ENCODE data around the gene NEK4. TPM values are rescaled to one million over a fixed set of nuclear protein-coding genes. Genes with fewer than 3 reads are reported as not detected.

NEK4 gene
- total and polyA plus RNA-seq, 2 of the 13 experiments (the other 11 are each of a cell fraction or from before 2014, with no cell fraction given), result 16.5 to 38.0 TPM

GRCh38 chr3:52792413-52792812 is 21.7 kb upstream of the NEK4 start:
- no TSS peak for BruUV-seq (replicated peaks)
- ChIA-PET CTCF (ENCODE audit: low intra/inter-chr PET ratio, low total read pairs) (interaction anchor here (1.0 kb wide), 1 partner anchor 49 kb away, joined by 3 read pairs; no protein-coding TSS in a partner anchor), POLR2A (interaction anchor here (1.0 to 10.9 kb wide), 7 partner anchors 13 to 337 kb away, joined by 3 to 466 read pairs (median 5); partner anchors contain the start of genes ITIH1, NEK4 and RFT1)
- peak; percentile 65 for ATAC-seq
- peak; percentile 88 for FAIRE-seq
- Histone ChIP-seq H3K9me3 (ENCODE audit: low read length) (no peaks in the 10 kb centered on the region), H3K9ac (ENCODE audit: insufficient read depth, low read depth, low read length) (0 out of 2 replicates have a peak overlapping the region, but pooled peaks have one; percentile 6), H3K4me1 (ENCODE audit: insufficient read depth, low read length) (peaks cover 100% of the 10 kb centered on the region), H3K27ac (ENCODE audit: extremely low read length, insufficient read depth, low read length) (peak overlapping the region; percentile 9), H3K36me3 (replicated peaks in 1 of 2; ENCODE audit: control insufficient read depth in 1 of 2, insufficient read depth in 2 of 2, low read length in 2 of 2) (peaks cover 7 to 15% of the 10 kb centered on the region in 2 experiments; a peak in 3 of 5 replicates), H2AFZ (ENCODE audit: low read length) (no peak overlapping the region), H4K20me1 (ENCODE audit: insufficient read depth, low read length) (no peaks in the 10 kb centered on the region), H3K27me3 (ENCODE audit: control insufficient read depth in 1 of 2, insufficient read depth in 2 of 2, low read length in 2 of 2) (no peaks in the 10 kb centered on the region), H3K4me3 (replicated peaks in 1 of 3; ENCODE audit: insufficient read depth in 1 of 3, low read depth in 2 of 3, low read length in 3 of 3) (no peak overlapping the region), H3K79me2 (ENCODE audit: insufficient read depth, low read length) (peaks cover 4% of the 10 kb centered on the region), H3K4me2 (ENCODE audit: low read depth, low read length) (peak overlapping the region; percentile 8)
- in situ Hi-C loops (cut with HindIII; ENCODE audit: extremely low pct_ligation_motif_present, low pct_unique_long_range_greater_than_20kb), result no loop called here
- 30% methylated on average over 5 of the region's 7 CpGs for WGBS (ENCODE audit: low lambda C conversion rate)
- DNase-seq (ENCODE audit: low spot score), result peak; percentile 58
- intact Hi-C loops (cut with micrococcal nuclease; ENCODE audit: unreplicated experiment), result no loop called here
- TF ChIP-seq, protein P1, sequence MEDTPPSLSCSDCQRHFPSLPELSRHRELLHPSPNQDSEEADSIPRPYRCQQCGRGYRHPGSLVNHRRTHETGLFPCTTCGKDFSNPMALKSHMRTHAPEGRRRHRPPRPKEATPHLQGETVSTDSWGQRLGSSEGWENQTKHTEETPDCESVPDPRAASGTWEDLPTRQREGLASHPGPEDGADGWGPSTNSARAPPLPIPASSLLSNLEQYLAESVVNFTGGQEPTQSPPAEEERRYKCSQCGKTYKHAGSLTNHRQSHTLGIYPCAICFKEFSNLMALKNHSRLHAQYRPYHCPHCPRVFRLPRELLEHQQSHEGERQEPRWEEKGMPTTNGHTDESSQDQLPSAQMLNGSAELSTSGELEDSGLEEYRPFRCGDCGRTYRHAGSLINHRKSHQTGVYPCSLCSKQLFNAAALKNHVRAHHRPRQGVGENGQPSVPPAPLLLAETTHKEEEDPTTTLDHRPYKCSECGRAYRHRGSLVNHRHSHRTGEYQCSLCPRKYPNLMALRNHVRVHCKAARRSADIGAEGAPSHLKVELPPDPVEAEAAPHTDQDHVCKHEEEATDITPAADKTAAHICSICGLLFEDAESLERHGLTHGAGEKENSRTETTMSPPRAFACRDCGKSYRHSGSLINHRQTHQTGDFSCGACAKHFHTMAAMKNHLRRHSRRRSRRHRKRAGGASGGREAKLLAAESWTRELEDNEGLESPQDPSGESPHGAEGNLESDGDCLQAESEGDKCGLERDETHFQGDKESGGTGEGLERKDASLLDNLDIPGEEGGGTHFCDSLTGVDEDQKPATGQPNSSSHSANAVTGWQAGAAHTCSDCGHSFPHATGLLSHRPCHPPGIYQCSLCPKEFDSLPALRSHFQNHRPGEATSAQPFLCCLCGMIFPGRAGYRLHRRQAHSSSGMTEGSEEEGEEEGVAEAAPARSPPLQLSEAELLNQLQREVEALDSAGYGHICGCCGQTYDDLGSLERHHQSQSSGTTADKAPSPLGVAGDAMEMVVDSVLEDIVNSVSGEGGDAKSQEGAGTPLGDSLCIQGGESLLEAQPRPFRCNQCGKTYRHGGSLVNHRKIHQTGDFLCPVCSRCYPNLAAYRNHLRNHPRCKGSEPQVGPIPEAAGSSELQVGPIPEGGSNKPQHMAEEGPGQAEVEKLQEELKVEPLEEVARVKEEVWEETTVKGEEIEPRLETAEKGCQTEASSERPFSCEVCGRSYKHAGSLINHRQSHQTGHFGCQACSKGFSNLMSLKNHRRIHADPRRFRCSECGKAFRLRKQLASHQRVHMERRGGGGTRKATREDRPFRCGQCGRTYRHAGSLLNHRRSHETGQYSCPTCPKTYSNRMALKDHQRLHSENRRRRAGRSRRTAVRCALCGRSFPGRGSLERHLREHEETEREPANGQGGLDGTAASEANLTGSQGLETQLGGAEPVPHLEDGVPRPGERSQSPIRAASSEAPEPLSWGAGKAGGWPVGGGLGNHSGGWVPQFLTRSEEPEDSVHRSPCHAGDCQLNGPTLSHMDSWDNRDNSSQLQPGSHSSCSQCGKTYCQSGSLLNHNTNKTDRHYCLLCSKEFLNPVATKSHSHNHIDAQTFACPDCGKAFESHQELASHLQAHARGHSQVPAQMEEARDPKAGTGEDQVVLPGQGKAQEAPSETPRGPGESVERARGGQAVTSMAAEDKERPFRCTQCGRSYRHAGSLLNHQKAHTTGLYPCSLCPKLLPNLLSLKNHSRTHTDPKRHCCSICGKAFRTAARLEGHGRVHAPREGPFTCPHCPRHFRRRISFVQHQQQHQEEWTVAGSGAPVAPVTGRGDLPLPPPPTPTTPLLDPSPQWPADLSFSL (CRISPR knock-in tag; IDR thresholded peaks at IDR 0.05), result no peak
- TF ChIP-seq FIP1L1 (IDR thresholded peaks at IDR 0.05; ENCODE audit: borderline replicate concordance, insufficient read depth, low read depth, low read length), result no peak
- TF ChIP-seq ZNF143 (CRISPR knock-in tag; IDR thresholded peaks at IDR 0.05), result peak; percentile 23; the same call in 1 of the 2 replicates
- no peak for TF ChIP-seq ZBTB44 (CRISPR knock-in tag; IDR thresholded peaks at IDR 0.05)
- TF ChIP-seq JUNB (CRISPR knock-in tag; IDR thresholded peaks at IDR 0.05; ENCODE audit: borderline replicate concordance), result no peak
- peak; percentile 43; the same call in 1 of the 2 replicates for TF ChIP-seq RXRB (CRISPR knock-in tag; IDR thresholded peaks at IDR 0.05; ENCODE audit: borderline replicate concordance)
- 0 out of 2 replicates have a peak, but pooled peaks have one; percentile 26 for TF ChIP-seq HDAC1 (CRISPR knock-in tag; IDR thresholded peaks at IDR 0.05)
- TF ChIP-seq ZBTB46 (CRISPR knock-in tag; IDR thresholded peaks at IDR 0.05; ENCODE audit: borderline replicate concordance), result no peak
- no peak for TF ChIP-seq HDAC6 (IDR thresholded peaks at IDR 0.05; ENCODE audit: low read depth, low read length)
- TF ChIP-seq, protein P2, sequence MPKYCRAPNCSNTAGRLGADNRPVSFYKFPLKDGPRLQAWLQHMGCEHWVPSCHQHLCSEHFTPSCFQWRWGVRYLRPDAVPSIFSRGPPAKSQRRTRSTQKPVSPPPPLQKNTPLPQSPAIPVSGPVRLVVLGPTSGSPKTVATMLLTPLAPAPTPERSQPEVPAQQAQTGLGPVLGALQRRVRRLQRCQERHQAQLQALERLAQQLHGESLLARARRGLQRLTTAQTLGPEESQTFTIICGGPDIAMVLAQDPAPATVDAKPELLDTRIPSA (CRISPR knock-in tag; IDR thresholded peaks at IDR 0.05; ENCODE audit: borderline replicate concordance), result no peak
- TF ChIP-seq, protein P3, sequence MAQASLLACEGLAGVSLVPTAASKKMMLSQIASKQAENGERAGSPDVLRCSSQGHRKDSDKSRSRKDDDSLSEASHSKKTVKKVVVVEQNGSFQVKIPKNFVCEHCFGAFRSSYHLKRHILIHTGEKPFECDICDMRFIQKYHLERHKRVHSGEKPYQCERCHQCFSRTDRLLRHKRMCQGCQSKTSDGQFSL (CRISPR knock-in tag; IDR thresholded peaks at IDR 0.05), result no peak
- no peak for TF ChIP-seq ZNF460 (CRISPR knock-in tag; IDR thresholded peaks at IDR 0.05; ENCODE audit: borderline replicate concordance)
- TF ChIP-seq PPARG (CRISPR knock-in tag; conservative IDR thresholded peaks at IDR 0.05), result 0 out of 2 replicates have a peak, but pooled peaks have one; percentile 27

All from HepG2 (cell line).